Neural cell (in vitro differentiated cells): ENCODE data around the gene DCTN4.

Experiments used
- RAD21 ChIP-seq: fragments of 450-650 bp; conservative IDR thresholded peaks from 2 replicates; pipeline ENCODE4 v1.6.1; 2014; ENCODE audit warnings: antibody characterized with exemption, mild to moderate bottlenecking, moderate library complexity
- TF ChIP-seq, protein P1 (sequence below): fragments of 450-650 bp; IDR thresholded peaks from 2 replicates; pipeline ENCODE4 v1.5.1; 2014; ENCODE audit warnings: antibody characterized with exemption, mild to moderate bottlenecking, moderate library complexity; ENCODE audit not compliant: poor library complexity, severe bottlenecking

DNA sequence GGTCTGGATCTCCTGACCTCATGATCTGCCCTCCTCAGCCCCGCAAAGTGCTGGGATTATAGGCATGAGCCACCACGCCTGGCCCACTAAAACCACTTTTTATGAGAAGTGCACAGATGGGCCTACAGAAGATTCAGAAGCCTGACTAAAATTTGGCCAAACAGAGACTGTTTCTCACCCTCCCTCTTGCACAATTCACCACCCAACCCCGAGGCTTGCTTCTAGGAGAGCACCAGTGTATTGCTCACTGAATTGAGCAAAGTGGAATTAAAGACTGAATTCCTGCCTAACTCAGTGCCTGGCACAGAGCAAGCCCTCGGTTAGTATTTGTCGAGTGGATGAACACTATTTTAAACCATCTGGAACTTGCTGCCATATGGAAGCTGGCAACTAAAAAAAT is 3.4 kb upstream of the DCTN4 start:
- TF ChIP-seq, protein P1, sequence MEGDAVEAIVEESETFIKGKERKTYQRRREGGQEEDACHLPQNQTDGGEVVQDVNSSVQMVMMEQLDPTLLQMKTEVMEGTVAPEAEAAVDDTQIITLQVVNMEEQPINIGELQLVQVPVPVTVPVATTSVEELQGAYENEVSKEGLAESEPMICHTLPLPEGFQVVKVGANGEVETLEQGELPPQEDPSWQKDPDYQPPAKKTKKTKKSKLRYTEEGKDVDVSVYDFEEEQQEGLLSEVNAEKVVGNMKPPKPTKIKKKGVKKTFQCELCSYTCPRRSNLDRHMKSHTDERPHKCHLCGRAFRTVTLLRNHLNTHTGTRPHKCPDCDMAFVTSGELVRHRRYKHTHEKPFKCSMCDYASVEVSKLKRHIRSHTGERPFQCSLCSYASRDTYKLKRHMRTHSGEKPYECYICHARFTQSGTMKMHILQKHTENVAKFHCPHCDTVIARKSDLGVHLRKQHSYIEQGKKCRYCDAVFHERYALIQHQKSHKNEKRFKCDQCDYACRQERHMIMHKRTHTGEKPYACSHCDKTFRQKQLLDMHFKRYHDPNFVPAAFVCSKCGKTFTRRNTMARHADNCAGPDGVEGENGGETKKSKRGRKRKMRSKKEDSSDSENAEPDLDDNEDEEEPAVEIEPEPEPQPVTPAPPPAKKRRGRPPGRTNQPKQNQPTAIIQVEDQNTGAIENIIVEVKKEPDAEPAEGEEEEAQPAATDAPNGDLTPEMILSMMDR = no peak
- TF ChIP-seq RAD21 = no peak
